GM18511 (cell line): ENCODE measurements around the gene PSRC1.
"Not testable (repeated sequence)": the region's sequence is repeated elsewhere in the genome, so short reads cannot be mapped to it uniquely, and the experiment has no call there.

Source experiments
- ATAC-seq: cut with Tn5 transposase; IDR thresholded peaks from one replicate; pipeline ENCODE4 v1.9.1; 2021; ENCODE audit warnings: mild to moderate bottlenecking, moderate library complexity; ENCODE audit not compliant: unreplicated experiment

Gene PSRC1

GRCh38 chr1:109282952-109283747 lies at the start of gene PSRC1:
Gene PSRC1, minus strand, starts transcription at chr1:109283145.
- ATAC-seq, result peak; percentile 97

- no peak for ATAC-seq
Measured at GRCh38 chr1:109331113-109331512, 48.2 kb upstream of the PSRC1 start.

GRCh38 chr1:109327285-109327684 lies 44.3 kb upstream of the PSRC1 start:
- no peak for ATAC-seq

GRCh38 chr1:109322974-109323373 lies 40.0 kb upstream of the PSRC1 start:
- ATAC-seq, result no peak

- no peak for ATAC-seq
Measured at GRCh38 chr1:109319114-109319513, 36.2 kb upstream of the PSRC1 start.

- ATAC-seq, result no peak
Measured at GRCh38 chr1:109316506-109316905, 33.6 kb upstream of the PSRC1 start.

- ATAC-seq, result no peak
Measured at GRCh38 chr1:109315288-109315687, 32.3 kb upstream of the PSRC1 start.

GRCh38 chr1:109314795-109315194 lies 31.9 kb upstream of the PSRC1 start:
- no peak for ATAC-seq

GRCh38 chr1:109312978-109313775 lies 30.2 kb upstream of the PSRC1 start:
- ATAC-seq, result no peak

- no peak for ATAC-seq
Measured at GRCh38 chr1:109312246-109312645, 29.3 kb upstream of the PSRC1 start.

- ATAC-seq, result no peak
Measured at GRCh38 chr1:109309347-109309746, 26.4 kb upstream of the PSRC1 start.

- ATAC-seq, result no peak
Measured at GRCh38 chr1:109307274-109308021, 24.5 kb upstream of the PSRC1 start.

- no peak for ATAC-seq
Measured at GRCh38 chr1:109306832-109307273, 23.9 kb upstream of the PSRC1 start, which contains the start of gene MYBPHL. Gene MYBPHL, minus strand, starts transcription at chr1:109307011. Its CDS starts 20 bp downstream, at chr1:109306991.

GRCh38 chr1:109305991-109306390 lies 23.0 kb upstream of the PSRC1 start:
- ATAC-seq, result not testable (repeated sequence)

GRCh38 chr1:109304226-109304920 lies 21.4 kb upstream of the PSRC1 start:
- ATAC-seq, result no peak

- no peak for ATAC-seq
Measured at GRCh38 chr1:109301874-109302273, 18.9 kb upstream of the PSRC1 start.

GRCh38 chr1:109300650-109301151 lies 17.8 kb upstream of the PSRC1 start:
- ATAC-seq, result no peak

- ATAC-seq, result no peak
Measured at GRCh38 chr1:109299558-109300343, 16.8 kb upstream of the PSRC1 start.
